ENCODE results near the gene CCL11. TPM values are rescaled to one million over a fixed set of nuclear protein-coding genes. Genes with fewer than 3 reads are reported as not detected.

The CCL11 gene
- 1 to 10 TPM in 2 of 3 donors, under 1 TPM in 1; 0.43 to 1.2 (median 1.2) TPM for polyA plus RNA-seq (ENCODE audit: insufficient read length in 3 of 3)
- long read RNA-seq, donor 1, partial matches to known transcripts: 0 of 2 reads
- long read RNA-seq, donor 1, other reads (novel, unspliced or antisense): 0 of 2 reads
- long read RNA-seq, donor 2, partial matches to known transcripts: 0 of 1 reads
- long read RNA-seq, donor 2, other reads (novel, unspliced or antisense): 0 of 1 reads
- long read RNA-seq, donor 3: 0 reads
- long read RNA-seq, donor 4, partial matches to known transcripts: 0 of 3 reads
- long read RNA-seq, donor 4, other reads (novel, unspliced or antisense): 0 of 3 reads
- long read RNA-seq, donor 5: 0 reads
- long read RNA-seq, donor 6, partial matches to known transcripts: 0 of 1 reads
- long read RNA-seq, donor 6, other reads (novel, unspliced or antisense): 0 of 1 reads
- long read RNA-seq, donor 7, partial matches to known transcripts: 0 of 1 reads
- long read RNA-seq, donor 7, other reads (novel, unspliced or antisense): 0 of 1 reads
- long read RNA-seq, donor 8, partial matches to known transcripts: 0 of 1 reads
- long read RNA-seq, donor 8, other reads (novel, unspliced or antisense): 0 of 1 reads
- long read RNA-seq, donor 9, transcript CCL11-201 (3 exons, 1,079 nt): major isoform, 5 of 5 reads
- long read RNA-seq, donor 9, partial matches to known transcripts: 0 of 5 reads
- long read RNA-seq, donor 9, other reads (novel, unspliced or antisense): 0 of 5 reads
- long read RNA-seq, donor 10, partial matches to known transcripts: 0 of 2 reads
- long read RNA-seq, donor 10, other reads (novel, unspliced or antisense): 0 of 2 reads
- long read RNA-seq, donor 11: 0 reads
- long read RNA-seq, donor 12: 0 reads
- long read RNA-seq, donor 13, partial matches to known transcripts: 0 of 2 reads
- long read RNA-seq, donor 13, other reads (novel, unspliced or antisense): 0 of 2 reads
- long read RNA-seq, donor 14: 0 reads
- long read RNA-seq, donor 15: 0 reads
- long read RNA-seq, donor 16, partial matches to known transcripts: 0 of 2 reads
- long read RNA-seq, donor 16, other reads (novel, unspliced or antisense): 0 of 2 reads

DNA sequence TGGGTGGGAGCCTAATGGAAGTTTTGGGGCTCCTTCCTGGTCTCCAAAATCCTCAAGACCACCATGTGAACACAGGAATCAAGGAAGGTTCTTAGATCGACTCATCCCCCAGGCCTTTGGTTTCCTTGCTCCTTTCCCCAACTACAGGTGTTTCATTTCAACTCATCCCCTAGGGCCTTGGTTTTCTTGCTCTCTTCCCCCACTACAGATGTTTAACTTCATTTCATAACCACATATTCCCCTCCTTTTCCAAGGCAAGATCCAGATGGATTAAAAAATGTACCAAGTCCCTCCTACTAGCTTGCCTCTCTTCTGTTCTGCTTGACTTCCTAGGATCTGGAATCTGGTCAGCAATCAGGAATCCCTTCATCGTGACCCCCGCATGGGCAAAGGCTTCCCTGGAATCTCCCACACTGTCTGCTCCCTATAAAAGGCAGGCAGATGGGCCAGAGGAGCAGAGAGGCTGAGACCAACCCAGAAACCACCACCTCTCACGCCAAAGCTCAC lies at the start of gene CCL11:
TSS of gene CCL11 (plus strand) at position 457 of the 507 bp plus-strand sequence. CDS start 67 bp downstream, outside the sequence.
- peak; percentile 48 for DNase-seq

- DNase-seq: no peak
Measured at GRCh38 chr17:34236281-34236892, 49.2 kb upstream of the CCL11 start.

DNA sequence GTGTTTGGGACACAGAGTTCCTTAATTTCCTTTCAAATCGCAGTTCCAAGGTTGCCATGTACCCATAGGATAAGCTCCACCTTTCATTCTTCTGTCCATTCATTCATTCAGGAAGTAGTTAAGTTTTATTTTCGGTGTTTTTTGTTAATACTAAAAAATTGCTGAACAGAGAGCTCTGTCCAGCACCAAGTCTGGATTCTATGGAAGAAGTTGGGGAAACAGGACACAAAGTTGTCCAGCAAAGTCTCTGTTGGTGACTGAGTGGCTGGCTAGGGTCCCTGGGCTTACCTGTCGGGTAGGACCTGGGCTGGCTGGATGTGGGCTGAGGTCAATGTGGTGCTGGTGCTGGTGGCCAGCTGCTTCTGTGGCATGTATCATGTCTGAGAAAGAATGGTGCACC lies 48.1 kb upstream of the CCL11 start:
- no peak for DNase-seq

DNA sequence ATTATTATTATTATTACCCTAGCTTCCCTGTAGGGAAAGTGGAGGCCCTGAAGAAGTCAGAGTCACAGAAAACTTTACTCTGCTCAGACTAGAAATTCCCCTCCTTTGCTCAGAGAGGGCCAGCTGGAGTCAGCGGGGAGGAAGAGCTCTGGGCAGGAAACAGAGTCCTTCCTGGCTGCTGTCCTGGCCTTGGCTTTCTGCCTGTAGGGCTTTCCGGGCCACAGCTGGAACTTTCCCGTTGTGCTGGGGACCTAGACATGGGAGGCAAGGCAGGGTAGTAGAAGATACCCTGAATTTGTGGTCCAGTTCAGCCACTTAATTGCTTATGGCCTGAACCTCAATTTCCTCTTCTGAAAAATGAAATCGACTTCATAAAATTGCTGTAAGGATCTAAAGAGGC lies 44.5 kb upstream of the CCL11 start:
- no peak for DNase-seq

GRCh38 chr17:34242587-34243363 lies 42.8 kb upstream of the CCL11 start:
- DNase-seq: no peak

- DNase-seq: no peak
Measured at GRCh38 chr17:34243364-34244320, 41.9 kb upstream of the CCL11 start.

DNA sequence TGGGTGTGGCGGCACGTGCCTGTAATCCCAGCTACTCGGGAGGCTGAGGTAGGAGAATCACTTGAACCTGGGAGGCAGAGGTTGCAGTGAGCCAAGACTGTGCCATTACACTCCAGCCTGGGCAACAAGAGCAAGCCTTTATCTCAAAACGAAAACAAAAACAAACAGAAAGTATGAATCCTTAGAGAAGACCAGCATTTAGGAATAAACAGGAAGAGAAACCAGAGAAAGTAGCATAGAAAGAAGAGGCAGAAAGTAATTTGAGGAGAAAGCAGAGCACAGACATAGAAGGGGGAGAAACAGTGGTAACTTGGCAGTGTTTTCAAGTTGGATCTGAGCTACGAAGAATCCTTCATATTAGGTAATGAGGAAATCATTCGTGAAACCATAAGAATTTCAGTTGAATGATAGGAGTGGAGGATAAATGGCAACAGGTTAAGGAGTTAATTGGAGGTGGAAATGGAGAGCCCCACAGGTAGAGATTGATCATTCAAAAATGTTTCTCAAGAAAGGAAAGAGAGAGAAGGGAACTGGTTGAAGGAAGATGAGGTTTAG lies 40.1 kb upstream of the CCL11 start:
- DNase-seq: no peak

GRCh38 chr17:34246446-34246845 lies 39.1 kb upstream of the CCL11 start:
- no peak for DNase-seq

GRCh38 chr17:34246881-34247280 lies 38.7 kb upstream of the CCL11 start:
- no peak for DNase-seq

- DNase-seq: no peak
Measured at GRCh38 chr17:34248511-34249024, 37.0 kb upstream of the CCL11 start.

DNA sequence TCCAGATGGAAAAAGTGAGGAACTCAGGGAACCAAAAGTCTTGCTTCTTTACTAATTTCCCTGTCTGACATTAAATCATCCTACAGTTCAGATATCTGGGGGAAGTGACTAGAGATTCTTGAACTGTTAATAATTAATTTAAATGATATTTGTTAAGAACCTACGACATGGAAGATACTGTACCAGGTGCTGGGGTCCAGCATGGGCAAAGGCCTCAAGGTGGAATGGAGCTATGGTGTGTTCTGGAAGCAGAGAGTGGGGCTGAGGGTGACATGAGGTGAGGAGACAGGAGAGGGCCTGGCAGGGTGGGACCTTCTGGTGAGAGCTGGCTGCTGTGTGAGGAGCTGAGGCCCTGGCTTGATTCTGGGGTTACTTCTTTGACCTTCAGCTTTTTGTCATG lies 36.5 kb upstream of the CCL11 start:
- DNase-seq: no peak

GRCh38 chr17:34249478-34249877 lies 36.1 kb upstream of the CCL11 start:
- no peak for DNase-seq

GRCh38 chr17:34251186-34251585 lies 34.4 kb upstream of the CCL11 start:
- DNase-seq: no peak

- DNase-seq: no peak
Measured at GRCh38 chr17:34252095-34252443, 33.5 kb upstream of the CCL11 start.

- DNase-seq: peak; percentile 82
Measured at GRCh38 chr17:34252444-34253138, 33.0 kb upstream of the CCL11 start.

GRCh38 chr17:34253139-34253525 lies 32.4 kb upstream of the CCL11 start:
- no peak for DNase-seq

DNA sequence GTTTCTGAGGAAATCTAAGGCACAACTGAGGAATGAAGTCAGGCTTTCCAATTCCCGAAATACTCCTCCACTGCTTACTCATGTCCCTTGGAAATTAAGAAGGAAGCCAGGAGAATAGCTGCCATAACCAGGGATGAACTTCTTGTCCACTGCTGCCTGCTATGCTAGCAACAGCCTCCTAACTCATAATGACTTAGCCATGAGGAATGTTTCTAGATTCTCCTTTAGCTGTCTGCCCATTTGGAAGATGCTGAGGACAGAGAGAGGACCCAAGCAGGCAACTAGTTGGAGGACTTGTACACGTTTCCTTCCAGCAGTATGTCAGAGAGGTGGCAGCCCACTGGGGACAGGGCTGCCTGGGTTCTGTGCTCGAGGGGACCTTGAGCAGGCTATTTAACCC lies 31.4 kb upstream of the CCL11 start:
- no peak for DNase-seq

- DNase-seq: peak; percentile 77
Measured at GRCh38 chr17:34254651-34255380, 30.7 kb upstream of the CCL11 start, which contains the start of gene CCL2. CCL2 (plus strand) TSS chr17:34255285; CDS start chr17:34255350, 65 bp downstream.
